GM12865 (cell line): ENCODE measurements around the gene FGF22.

ENCODE experiments used
- DNase-seq: peaks from one replicate; pipeline ENCODE4 v3.0.0; 2010; ENCODE audit warnings: low read depth
- H3K4me3 ChIP-seq: 2 replicates; pipeline ENCODE4 v1.5.1; 2011; ENCODE audit warnings: mild to moderate bottlenecking, low read depth, low read length, control low read depth
- CTCF ChIP-seq: IDR thresholded peaks from 2 replicates; pipeline ENCODE4 v1.5.1; 2011; ENCODE audit warnings: low read length, control low read depth, low read depth, inconsistent platforms; ENCODE audit not compliant: insufficient read depth; ENCODE audit errors: missing control alignments

Gene FGF22

GRCh38 chr19:593505-593904 is 46.2 kb upstream of the FGF22 start:
- H3K4me3 ChIP-seq, result no peak overlapping the region
- no peak for DNase-seq
- no peak for TF ChIP-seq CTCF

- TF ChIP-seq CTCF, result no peak
Measured at GRCh38 chr19:594265-594870, 45.3 kb upstream of the FGF22 start.

GRCh38 chr19:595326-596262 is 44.1 kb upstream of the FGF22 start:
- H3K4me3 ChIP-seq, result no peak overlapping the region
- DNase-seq, result no peak

More at GRCh38 chr19:594265-594870, 45.3 kb upstream of the FGF22 start:
- no peak for DNase-seq
- H3K4me3 ChIP-seq, result no peak overlapping the region

GRCh38 chr19:596263-596655 is 43.4 kb upstream of the FGF22 start:
- TF ChIP-seq CTCF, result no peak
- no peak for DNase-seq
- H3K4me3 ChIP-seq, result no peak overlapping the region

More at GRCh38 chr19:595326-596262, 44.1 kb upstream of the FGF22 start:
- TF ChIP-seq CTCF, result no peak

GRCh38 chr19:597406-598315 is 42.0 kb upstream of the FGF22 start:
- DNase-seq, result no peak
- H3K4me3 ChIP-seq, result no peak overlapping the region
- no peak for TF ChIP-seq CTCF

- no peak for TF ChIP-seq CTCF
Measured at GRCh38 chr19:601310-601709, 38.4 kb upstream of the FGF22 start.

More at GRCh38 chr19:601310-601709, 38.4 kb upstream of the FGF22 start:
- DNase-seq, result no peak
- no peak overlapping the region for H3K4me3 ChIP-seq
